ENCODE results near the gene ATG14.
A peak's percentile ranks its signal among the peaks of the same experiment; 100 is the strongest.

Gene ATG14

GRCh38 chr14:55359307-55359706 is 52.3 kb downstream of the ATG14 start:
- TF ChIP-seq CTCF (conservative IDR thresholded peaks at IDR 0.05), result no peak

GRCh38 chr14:55356913-55357312 is 54.7 kb downstream of the ATG14 start:
- H3K27ac ChIP-seq, result peak overlapping the region; percentile 80
- no peak for TF ChIP-seq CTCF (conservative IDR thresholded peaks at IDR 0.05)

More at GRCh38 chr14:55359307-55359706, 52.3 kb downstream of the ATG14 start:
- no peak overlapping the region for H3K27ac ChIP-seq

GRCh38 chr14:55355922-55356321 is 55.7 kb downstream of the ATG14 start:
- H3K27ac ChIP-seq, result peak overlapping the region; percentile 80

GRCh38 chr14:55354500-55354899 is 57.1 kb downstream of the ATG14 start:
- peak; percentile 81 for TF ChIP-seq CTCF (conservative IDR thresholded peaks at IDR 0.05)
- peak overlapping the region; percentile 40 for H3K27ac ChIP-seq

More at GRCh38 chr14:55355922-55356321, 55.7 kb downstream of the ATG14 start:
- TF ChIP-seq CTCF (conservative IDR thresholded peaks at IDR 0.05), result no peak

GRCh38 chr14:55353686-55354467 is 57.8 kb downstream of the ATG14 start:
- H3K27ac ChIP-seq, result peak overlapping the region; percentile 40
- no peak for TF ChIP-seq CTCF (conservative IDR thresholded peaks at IDR 0.05)

- TF ChIP-seq CTCF (conservative IDR thresholded peaks at IDR 0.05), result no peak
- no peak overlapping the region for H3K27ac ChIP-seq
Measured at GRCh38 chr14:55352201-55352600, 59.4 kb downstream of the ATG14 start.

GRCh38 chr14:55351111-55351510 is 60.5 kb downstream of the ATG14 start:
- peak overlapping the region; percentile 77 for H3K27ac ChIP-seq
- TF ChIP-seq CTCF (conservative IDR thresholded peaks at IDR 0.05), result no peak

Data from VCaP (cell line).